Fibroblast of the conjunctiva (primary cell): ENCODE measurements around the gene ZNF605.
"Not testable (repeated sequence)": the region's sequence is repeated elsewhere in the genome, so short reads cannot be mapped to it uniquely, and the experiment has no call there.

Source experiments
- DNase-seq: peaks from one replicate; pipeline ENCODE4 v3.0.0-alpha.2; 2010; ENCODE audit warnings: low read depth

Gene ZNF605

DNA sequence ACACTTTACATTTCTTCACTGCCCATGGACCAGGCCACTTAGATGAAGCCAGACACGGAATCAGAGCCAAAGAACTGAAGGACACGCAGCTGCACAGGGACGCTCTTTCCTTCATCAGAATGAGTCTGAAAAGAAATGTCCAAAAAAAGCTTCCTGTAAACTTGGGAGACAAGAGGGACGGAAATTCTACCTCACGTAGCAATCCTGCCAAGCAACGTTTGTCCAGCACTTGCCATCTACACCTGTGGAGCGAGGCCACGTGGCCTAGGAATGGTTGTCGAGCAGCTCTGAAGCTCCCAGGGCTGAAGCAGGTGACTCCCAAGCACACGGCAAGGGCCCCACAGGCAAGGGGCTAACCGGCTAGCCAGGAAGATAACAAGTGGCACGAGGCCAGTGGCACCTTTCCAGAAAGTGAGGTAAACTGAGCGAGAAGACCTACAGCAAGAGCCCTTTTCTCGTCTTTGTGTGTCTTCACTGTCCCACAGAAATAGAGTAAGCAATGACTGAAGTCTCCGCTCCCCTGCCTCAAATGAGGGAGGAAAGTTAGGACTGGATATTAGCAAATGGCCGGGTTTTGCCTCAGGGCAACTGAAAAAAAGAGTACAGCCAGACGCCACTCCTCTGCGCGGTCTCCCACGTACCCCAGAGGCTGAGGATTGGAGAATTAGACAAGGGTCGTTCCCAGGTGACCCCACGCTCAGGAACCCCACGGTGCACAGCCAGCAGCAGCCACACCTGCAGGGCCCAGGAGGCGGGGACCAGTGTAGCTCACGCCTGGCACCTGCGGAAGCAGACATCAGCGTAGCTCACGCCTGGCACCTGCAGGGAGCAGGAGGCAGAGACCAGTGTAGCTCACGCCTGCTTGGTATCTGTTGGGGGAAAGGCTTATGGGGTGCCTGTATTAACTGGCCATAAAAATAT, 7.7 kb downstream of the ZNF605 start:
- DNase-seq, result no peak

DNA sequence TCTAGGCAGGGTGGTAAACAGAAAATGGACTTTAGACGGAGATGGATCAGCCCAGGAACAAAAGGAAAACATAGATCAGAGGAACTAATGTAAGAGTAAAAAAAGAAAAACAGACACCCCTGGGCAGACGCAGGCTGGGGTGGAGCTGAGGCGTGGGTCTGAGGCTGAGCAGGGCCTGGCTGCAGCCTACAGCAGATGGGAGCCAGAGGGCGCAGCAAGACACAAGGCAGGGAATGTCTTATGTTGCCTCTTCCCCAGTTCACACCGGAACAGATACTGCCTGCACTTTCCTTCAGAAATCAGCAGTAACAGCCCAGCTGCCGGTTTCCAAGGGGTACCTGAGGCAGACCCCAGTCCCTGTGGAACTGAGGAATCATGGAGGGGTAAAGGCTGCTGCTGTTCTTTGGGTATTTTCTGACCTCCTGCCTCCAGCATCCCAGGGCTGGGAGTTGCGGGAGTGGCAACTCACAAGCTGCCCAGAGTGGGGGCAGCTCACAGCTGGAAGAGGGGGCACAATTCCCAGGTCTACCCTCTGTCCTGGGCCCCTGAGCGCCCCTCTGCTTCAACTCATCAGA, 9.8 kb downstream of the ZNF605 start:
- no peak for DNase-seq

DNA sequence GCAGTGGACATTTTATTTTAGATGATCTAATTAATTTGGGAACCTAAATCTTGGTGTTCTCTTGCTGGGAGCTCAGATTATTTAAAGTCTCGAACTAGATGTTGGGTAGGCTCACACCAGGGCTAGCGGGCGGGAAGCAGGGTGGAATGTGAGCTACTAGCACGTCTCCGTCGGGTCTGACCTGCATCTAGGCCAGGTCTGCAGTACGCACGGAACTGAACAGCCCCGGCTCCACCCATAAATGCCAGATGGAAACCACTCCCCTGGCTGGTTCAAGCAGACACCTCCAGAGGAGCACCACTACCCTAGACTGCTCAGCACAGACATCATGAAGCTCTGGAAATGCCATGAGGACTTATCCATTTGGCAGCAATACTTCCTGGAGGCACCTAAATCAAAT, 10.3 kb downstream of the ZNF605 start:
- DNase-seq, result no peak

DNA sequence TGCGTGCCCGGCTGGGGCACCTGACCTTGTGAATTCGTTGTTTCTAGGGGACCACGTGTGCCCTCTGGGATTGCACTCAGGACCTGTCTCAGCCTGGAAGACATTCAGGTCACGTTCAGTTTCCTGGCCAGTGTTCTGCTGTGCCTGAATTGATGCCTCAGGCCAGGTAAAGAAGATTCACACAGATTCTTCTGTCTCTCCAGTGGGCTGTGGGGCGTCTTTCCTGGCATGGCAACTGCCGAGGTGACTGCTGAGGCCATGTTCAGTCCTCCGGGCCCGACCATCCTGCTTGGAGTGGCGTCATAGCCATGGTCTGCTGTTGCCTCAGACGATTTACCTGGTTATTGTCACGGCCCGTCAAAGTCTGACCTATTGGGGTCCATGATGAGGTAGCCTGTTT, 13.5 kb downstream of the ZNF605 start:
- no peak for DNase-seq

DNA sequence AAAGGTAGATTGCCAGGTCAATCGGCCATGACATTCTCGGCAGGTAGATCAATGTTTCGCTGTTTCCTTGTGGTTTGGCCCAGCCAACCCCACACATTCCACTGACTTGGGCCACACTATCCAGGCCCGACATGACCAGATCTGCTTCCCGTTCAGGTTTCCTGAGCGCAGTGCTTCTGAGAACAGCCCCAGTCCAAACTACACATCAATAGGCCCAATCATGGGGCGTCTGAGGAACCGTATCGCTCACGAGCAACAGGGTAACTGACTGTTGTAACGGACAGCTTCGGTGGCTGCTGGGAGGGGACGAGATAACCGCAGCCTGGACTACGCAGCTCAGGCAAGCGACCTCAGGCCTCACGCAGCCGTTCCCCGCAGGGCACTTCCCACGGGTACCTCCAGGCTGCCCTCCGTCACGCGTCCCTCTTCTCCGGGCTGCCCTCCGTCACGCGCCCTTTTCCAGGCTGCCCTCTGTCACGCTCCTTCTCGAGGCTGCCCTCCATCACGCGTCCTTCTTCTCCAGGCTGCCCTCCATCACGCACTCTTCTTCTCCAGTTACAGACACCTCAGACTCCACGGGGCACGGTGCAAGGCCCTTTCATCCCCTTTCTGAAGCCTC, 14.7 kb downstream of the ZNF605 start:
- no peak for DNase-seq

DNA sequence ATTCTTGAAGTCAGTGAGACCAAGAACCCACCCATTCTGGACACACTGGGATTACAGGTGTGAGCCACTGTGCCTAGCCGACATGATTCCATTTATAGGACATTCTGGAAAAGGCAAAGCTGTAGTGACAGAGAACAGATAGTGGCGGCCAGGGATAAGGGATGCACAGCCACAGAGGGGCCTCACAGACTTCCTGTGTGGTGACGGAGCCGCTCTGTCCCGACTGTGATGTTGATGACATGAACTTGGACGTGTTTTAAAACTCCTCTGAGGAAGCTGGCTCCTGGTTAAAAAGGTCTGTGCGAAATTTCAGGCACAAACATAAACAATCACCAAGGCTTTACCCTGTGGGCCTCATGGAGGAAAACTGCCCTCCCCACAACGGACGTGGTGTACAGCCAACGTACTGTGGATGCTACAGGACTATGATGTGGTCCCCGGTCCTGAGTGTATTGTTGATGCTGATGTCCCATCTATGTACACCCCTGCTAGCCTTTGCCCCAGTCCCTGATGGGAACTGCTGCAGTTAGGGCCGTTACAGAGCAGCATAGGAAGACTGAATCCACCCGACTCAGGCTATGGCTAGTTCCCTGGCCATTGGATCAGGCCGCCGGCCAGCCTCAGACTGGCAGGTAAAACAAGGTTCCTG, 15.9 kb downstream of the ZNF605 start:
- DNase-seq, result no peak

DNA sequence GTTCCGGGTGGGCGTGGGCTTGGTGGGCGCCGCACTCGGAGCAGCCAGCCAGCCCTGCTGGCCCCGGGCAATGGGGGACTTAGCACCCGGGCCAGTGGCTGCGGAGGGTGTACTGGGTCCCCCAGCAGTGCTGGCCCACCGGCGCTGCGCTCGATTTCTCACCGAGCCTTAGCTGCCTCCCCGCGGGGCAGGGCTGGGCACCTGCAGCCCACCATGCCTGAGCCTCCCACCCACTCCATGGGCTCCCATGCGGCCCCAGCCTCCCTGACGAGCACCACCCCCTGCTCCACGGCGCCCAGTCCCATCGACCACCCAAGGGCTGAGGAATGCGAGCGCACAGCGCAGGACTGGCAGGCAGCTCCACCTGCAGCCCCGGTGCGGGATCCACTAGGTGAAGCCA, 17.3 kb downstream of the ZNF605 start:
- not testable (repeated sequence) for DNase-seq

DNA sequence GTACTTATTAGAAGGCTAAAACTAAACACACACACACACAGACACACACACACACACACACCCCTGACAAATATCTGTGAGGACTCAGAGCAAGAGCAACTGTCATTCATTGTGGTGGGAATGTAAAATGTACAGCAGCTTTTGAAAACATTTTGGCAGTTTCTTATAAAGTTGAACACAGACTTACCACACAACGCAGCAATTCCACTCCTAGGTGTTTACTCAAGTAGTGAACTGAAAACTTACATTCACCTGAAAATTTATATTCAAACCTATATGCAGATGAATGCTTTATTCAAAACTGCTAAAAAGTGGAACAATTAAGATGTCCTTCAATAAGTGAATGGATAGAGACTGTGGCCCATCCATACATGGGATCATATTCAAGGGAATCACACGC, 18.6 kb downstream of the ZNF605 start:
- no peak for DNase-seq

DNA sequence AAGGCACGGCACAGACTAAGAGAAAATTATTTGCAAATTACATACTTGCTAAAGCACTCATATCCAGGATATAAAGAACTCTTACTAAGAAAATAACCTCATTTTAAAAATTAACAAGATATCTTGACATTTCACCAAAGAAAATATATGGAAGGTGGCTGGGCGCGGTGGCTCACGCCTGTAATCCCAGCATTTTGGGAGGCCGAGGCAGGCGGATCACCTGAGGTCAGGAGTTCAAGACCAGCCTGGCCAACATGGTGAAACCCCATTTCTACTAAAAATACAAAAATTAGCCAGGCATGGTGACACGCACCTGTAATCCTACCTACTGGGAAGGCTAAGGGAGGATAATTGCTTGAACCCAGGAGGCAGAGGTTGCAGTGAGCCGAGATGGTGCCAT, 19.2 kb downstream of the ZNF605 start:
- DNase-seq, result not testable (repeated sequence)

DNA sequence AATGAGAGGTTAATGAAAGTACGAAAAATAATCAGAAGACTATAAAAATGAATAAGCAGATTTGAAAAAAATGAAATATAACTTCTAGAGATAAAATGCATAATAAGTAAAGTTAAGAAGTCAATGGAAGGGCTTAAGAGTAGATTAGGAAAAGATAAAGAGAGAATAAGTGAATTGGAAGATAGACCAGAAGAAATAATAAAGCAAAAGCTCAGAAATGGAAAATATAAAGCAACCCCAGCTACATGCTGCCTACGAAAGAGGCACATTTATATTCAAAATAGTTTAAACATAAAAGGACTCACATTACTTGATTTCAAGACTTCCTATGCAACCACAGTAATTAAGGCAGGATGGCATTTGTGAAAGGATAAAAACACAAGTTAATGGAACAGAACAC, 19.9 kb downstream of the ZNF605 start:
- no peak for DNase-seq

DNA sequence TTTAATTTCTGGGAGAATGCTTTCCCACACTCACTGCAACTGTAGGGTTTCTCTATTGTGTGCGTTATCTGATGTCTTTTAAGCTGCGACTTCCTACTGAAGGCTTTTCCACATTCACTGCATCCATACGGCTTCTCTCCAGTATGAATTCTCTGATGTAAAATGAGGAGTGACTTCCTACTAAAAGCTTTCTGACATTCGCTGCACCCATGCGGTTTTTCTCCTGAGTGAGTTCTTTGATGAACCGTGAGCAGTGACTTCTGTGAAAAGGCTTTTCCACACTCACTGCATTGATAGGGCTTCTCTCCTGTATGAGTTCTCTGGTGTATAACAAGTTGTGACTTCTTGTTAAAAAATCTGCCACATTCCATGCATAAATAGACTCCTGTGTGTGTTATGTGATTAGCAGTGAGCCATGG, 29.7 kb downstream of the ZNF605 start:
- no peak for DNase-seq

DNA sequence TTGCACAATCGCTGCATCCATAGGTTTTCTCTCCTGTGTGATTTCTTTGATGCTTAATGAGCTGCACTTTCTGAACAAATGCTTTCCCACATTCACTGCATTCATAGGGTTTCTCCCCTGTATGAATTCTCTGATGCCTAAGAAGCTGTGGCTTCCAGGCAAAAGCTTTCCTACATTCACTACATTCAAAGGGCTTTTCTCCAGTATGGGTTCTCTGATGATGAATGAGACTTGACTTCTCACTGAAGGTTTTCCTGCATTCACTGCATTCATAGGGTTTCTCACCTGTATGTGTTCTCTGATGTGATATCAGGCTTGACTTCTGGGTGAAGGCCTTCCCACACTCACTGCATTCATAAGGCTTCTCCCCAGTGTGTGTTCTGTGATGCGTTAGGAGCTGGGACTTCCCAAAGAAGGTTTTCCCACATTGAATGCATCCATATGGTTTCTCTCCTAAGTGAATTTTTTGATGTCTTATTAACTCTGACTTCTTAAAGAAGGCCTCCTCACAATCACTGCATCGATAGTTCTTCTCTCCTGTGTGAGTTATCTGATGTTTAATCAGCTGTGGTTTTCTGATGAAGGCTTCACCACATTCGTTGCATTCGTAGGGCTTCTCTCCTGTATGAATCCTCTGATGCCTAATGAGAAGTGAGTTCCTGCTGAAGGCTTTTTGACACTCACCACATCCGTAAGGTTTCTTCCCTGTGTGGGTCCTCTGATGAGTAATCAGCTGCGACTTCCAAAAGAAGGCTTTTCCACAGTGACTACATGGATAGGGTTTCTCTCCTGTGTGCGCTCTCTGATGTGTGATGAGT, 30.3 kb downstream of the ZNF605 start:
- DNase-seq, result no peak

DNA sequence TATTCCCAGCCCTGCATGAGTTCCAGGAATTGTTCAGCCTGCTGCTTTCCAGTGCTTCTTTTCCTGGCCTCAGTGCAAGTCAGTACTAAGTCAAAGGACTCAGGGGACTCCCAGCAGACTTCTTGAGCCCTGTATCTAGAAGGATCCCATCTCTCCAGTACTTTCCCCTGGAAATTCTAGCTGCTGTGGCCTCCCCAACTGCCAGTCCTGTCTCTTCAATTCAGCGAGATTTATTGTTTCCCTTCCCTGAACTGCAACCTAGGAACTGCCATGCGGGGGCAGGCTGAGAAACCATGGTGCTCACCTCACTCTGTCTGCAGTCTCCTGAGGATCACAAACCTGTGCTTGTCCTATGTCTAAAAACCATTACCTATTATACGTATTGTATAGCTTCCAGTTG, 31.8 kb downstream of the ZNF605 start:
- no peak for DNase-seq

DNA sequence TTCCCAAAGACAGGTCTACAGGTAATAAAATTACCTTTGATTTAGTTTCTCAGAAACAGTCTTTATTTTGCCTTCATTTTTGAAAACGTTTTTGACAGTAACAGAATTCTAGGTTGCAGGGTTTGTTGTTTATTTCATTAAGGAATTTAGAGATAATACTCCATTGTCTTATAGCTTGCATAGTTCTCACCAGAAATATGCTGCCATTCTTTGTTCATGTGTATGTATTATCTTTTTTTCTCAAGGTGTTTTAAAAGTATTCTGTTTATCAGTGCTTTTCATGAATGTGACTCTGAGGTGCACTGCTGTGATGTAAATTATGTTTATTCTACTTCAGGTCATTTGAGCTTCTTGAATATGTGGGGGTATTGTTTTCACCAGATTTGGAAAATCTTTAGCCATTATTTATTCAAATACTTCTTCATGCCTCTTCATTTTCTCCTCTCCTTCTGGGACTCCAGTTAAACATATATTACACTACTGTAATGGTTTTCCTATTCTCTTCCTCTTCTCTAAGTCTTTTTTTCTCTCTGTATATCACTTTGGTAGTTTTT, 32.7 kb downstream of the ZNF605 start:
- no peak for DNase-seq

DNA sequence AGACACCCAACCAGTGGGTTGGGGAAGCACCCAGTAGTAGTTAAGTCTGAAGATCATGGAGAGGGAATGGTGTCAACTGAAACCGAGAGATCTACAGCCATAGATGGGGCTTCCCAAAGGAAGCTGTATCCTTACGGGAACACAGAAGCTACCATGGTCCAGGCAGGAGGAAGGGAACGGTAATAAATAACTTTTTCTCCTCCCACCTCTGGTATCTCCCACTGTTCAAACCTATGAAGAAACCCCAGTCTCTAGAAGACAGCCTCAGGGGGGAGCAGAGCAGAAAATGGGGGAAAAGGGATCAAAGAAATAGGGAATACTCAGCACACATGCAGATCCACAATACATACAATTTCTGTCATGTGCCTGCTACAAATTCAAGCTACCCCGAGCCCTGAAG, 33.4 kb downstream of the ZNF605 start:
- DNase-seq, result no peak

DNA sequence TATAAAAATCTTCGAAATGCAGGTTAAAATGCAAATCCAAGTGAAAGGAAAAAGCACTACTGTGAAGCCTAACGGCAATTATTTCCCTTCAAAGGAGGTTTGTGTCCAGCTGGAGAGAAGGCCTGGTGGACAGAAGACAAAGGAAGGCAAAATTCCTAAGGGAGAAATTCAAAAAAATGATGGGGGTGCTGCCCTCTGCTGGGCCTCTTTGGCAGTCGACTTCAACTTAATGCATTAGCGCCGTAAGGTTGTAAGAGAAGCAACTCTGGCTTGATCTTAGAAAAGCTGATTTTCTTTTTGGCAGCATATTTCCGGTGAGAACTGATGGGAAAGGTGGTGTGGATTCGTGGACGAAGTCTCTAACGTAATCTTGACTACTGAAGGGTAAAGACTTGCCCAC, 34.4 kb downstream of the ZNF605 start:
- DNase-seq, result no peak

DNA sequence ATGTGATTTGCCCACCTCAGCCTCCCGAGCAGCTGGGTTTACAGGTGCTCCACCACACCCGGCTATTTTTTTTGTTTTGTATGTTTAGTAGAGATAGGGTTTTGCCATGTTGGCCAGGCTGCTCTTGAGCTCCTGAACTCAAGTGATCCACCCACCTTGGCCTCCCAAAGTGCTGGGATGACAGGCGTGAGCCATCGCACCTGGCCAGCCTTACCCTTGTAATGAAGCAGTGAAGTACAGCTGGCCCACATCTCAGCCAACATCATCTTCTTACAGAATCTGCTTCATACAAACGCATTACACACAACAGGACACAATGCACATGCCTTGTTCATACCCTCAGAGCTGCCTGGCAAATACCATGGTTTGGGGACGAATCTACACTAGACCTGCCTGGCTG, 37.4 kb downstream of the ZNF605 start:
- DNase-seq, result no peak

DNA sequence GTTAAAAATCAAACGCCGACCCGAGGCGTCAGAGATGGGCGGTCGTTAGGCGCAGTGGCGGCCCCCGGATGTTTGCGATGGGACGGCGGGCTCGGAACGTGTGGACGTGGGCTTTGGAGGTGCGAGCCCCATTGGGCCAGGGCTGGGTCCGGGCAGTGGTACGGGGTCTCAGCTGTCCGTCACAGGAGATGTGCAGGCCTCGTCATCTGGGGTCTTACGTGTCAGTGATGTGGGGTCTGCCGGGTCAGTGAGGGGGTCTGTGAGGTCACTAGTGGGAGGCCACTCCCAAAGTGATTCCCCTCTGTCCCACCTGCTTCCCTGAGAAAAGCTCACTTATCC, 47.1 kb downstream of the ZNF605 start:
- no peak for DNase-seq

DNA sequence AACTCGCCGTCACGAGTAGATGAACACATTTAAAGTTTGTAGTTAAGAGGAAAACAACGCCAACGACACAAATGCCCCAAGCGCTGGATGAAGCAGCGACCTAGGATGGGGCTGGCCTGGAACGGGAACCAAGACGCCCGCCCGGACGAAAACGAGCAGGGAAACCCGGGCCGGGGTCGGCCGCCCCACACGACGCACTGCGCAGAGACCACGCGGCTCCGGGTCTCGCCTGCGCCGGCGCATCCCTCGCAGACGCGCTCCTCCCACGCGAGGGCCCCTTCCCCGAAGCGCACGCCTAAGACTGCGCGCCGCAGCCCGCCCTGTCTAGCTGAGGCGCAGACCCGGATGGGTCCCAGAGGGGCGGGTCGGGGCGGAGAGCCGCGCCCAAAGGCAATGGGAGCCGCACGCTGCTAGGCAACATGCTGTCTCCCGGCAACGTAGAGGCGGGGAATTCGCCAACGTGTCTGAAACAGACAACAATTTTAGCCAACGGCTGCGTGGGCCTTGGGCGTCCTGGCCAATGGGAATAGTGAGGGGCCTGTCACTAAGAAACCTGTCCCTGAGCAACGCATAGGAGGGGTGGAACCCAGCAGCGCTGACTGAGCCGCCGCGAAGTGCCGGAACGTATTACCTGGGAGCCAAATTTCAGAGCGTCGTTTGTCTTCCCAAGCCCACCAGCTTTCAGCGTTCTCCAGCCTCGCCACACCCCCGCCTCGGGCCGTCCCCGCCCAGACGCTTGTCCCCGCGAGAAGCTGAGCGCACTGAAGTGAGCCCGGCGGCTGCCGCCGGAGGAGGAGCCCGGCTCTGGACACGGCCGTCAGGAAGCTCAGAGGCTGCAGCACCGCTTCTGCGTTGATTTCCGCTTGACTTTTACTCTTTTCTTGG, 47.7 kb downstream of the ZNF605 start:
- peak; percentile 95 for DNase-seq

DNA sequence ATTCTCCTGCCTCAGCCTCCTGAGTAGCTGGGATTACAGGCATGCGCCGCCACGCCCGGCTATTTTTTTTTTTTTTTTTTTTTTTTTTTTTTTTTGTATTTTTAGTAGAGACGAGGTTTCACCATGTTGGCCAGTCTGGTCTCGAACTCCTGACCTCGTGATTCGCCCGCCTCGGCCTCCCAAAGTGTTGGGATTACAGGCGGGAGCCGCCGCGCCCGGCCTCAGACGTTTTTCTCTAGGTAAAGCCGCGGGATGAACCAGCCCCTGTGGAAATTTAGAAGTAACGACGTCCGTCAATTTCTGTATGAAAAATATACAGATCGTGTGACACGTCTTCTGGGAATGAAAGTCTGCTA, 48.3 kb downstream of the ZNF605 start:
- not testable (repeated sequence) for DNase-seq

DNA sequence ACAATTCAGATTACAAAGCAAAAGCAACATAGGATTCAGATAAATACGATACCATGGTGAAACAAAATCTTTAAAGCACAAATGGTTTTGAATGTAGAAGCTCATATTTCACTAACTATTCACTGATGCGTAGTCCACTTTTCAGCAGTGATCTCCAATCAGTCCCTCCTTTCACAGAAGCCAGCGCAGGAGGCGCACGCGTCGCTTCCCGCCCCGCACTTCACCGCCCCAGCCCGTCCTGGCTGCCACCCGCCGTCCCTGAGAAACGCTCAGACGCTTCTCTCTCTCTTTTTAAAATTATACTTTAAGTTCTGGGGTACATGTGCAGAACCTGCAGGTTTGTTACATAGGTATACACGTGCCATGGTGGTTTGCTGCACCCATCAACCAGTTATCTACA, 48.9 kb downstream of the ZNF605 start:
- DNase-seq, result no peak
